HL-60 (cell line): ENCODE results near the gene KAT6B.

Experiments used
- DNase-seq, 2 experiments: peaks; one replicate each; pipeline ENCODE4 v3.0.0-alpha.2; 2010 to 2020; ENCODE audit warnings: low read depth in 1 of 2, low spot score in 1 of 2
- H3K27ac ChIP-seq: fragments of 250-450 bp; sonication (Bioruptor Pico); replicated peaks from 2 replicates; pipeline ENCODE4 v1.5.1; 2020; ENCODE audit warnings: mild to moderate bottlenecking, moderate library complexity
- H3K27me3 ChIP-seq: fragments of 250-450 bp; sonication (Bioruptor Pico); 2 replicates; pipeline ENCODE4 v1.5.1; 2021; ENCODE audit warnings: mild to moderate bottlenecking, moderate library complexity; ENCODE audit not compliant: insufficient read depth, poor library complexity, severe bottlenecking
- H3K4me3 ChIP-seq: replicated peaks from 2 replicates; pipeline ENCODE4 v1.5.1; 2011; ENCODE audit warnings: mild to moderate bottlenecking, control low read depth, low read length; ENCODE audit not compliant: insufficient read depth
- CTCF ChIP-seq: IDR thresholded peaks from one replicate; pipeline ENCODE4 v1.5.1; 2011; ENCODE audit warnings: low read length, control low read depth, inconsistent platforms; ENCODE audit not compliant: insufficient read depth
- GABPA ChIP-seq: IDR thresholded peaks from 2 replicates; pipeline ENCODE4 v1.6.1; 2012; ENCODE audit warnings: low read depth
- POLR2AphosphoS5 ChIP-seq: IDR thresholded peaks from 2 replicates; pipeline ENCODE4 v1.6.1; 2012; ENCODE audit warnings: low read depth
- REST ChIP-seq: IDR thresholded peaks from 2 replicates; pipeline ENCODE4 v1.6.1; 2012; ENCODE audit warnings: low read depth; ENCODE audit not compliant: insufficient replicate concordance
- SPI1 ChIP-seq: IDR thresholded peaks from 2 replicates; pipeline ENCODE4 v1.6.1; 2012; ENCODE audit warnings: low read depth, mild to moderate bottlenecking, borderline replicate concordance

The KAT6B gene

DNA sequence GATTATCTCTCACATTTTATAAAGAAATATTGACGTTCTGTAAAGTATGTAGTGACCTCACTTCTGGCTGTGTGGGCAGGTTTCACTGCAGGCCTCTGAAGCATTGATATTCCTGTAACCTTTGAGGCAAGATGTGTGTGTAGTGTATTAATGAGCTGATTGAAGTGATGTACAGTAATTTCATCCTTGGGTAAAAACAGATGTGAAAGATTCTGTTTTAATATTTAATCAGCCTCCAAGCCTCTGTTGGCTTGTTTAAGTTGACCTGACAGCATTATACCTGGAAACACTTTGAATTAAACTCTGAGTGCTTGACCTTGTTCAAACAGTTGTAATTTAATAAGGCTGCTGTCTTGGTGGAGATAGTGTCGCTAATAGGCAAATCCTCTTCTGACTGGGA lies 74.9 kb downstream of the KAT6B start:
- H3K27me3 ChIP-seq: no peaks in the 10 kb centered on the region
- no peak overlapping the region for H3K27ac ChIP-seq
- TF ChIP-seq CTCF (no peak), SPI1 (no peak), POLR2AphosphoS5 (no peak), GABPA (no peak), REST (no peak)
- no peak for DNase-seq
- no peak overlapping the region for H3K4me3 ChIP-seq

- no peak overlapping the region for H3K4me3 ChIP-seq
- TF ChIP-seq SPI1 (no peak), GABPA (no peak), REST (no peak), POLR2AphosphoS5 (no peak), CTCF (no peak)
These were observed 75.6 kb downstream of the KAT6B start for GRCh38 chr10:74901867-74902450.

GRCh38 chr10:74903491-74903890 lies 77.1 kb downstream of the KAT6B start:
- no peak for DNase-seq
- no peaks in the 10 kb centered on the region for H3K27me3 ChIP-seq
- no peak overlapping the region for H3K4me3 ChIP-seq
- no peak overlapping the region for H3K27ac ChIP-seq
- TF ChIP-seq SPI1 (no peak), REST (no peak), GABPA (no peak), POLR2AphosphoS5 (no peak), CTCF (no peak)

More at GRCh38 chr10:74901867-74902450, 75.6 kb downstream of the KAT6B start:
- Histone ChIP-seq H3K27me3 (no peaks in the 10 kb centered on the region), H3K27ac (no peak overlapping the region)
- DNase-seq: no peak
